Smooth muscle cell (in vitro differentiated cells): ENCODE results near the gene ADD3. TPM values are rescaled to one million over a fixed set of nuclear protein-coding genes. Genes with fewer than 3 reads are reported as not detected.

Experiments used
- DNase-seq: peaks from one replicate; lab custom pipeline; 2025; ENCODE audit not compliant: unreplicated experiment; lab: John Stamatoyannopoulos, UW
- H2AFZ ChIP-seq: fragments of 200-600 bp; sonication (generic); 2 replicates; pipeline ENCODE4 v1.6.0; 2016; ENCODE audit warnings: antibody characterized with exemption, low read depth, mild to moderate bottlenecking
- H3F3A ChIP-seq: fragments of 200-600 bp; sonication (generic); 2 replicates; pipeline ENCODE4 v1.6.0; 2017; ENCODE audit warnings: antibody characterized with exemption, low read depth
- H3K27ac ChIP-seq: fragments of 200-600 bp; sonication (generic); 2 replicates; pipeline ENCODE4 v1.5.1; 2016; ENCODE audit warnings: low read depth, mild to moderate bottlenecking
- H3K27me3 ChIP-seq: fragments of 200-600 bp; sonication (generic); 2 replicates; pipeline ENCODE4 v1.6.1; 2016; ENCODE audit warnings: low read depth, mild to moderate bottlenecking
- H3K36me3 ChIP-seq: fragments of 200-600 bp; sonication (generic); 2 replicates; pipeline ENCODE4 v1.5.1; 2016; ENCODE audit warnings: low read depth
- H3K4me1 ChIP-seq: fragments of 200-600 bp; sonication (generic); 2 replicates; pipeline ENCODE4 v1.5.1; 2016; ENCODE audit warnings: low read depth
- H3K4me2 ChIP-seq: fragments of 200-600 bp; sonication (generic); 2 replicates; pipeline ENCODE4 v1.6.0; 2016; ENCODE audit warnings: mild to moderate bottlenecking
- H3K4me3 ChIP-seq: fragments of 200-600 bp; sonication (generic); 2 replicates; pipeline ENCODE4 v1.5.1; 2016; ENCODE audit warnings: mild to moderate bottlenecking
- H3K79me2 ChIP-seq: fragments of 200-600 bp; sonication (generic); 2 replicates; pipeline ENCODE4 v1.6.0; 2016; ENCODE audit warnings: low read depth, mild to moderate bottlenecking
- H3K9ac ChIP-seq: fragments of 200-600 bp; sonication (generic); 2 replicates; pipeline ENCODE4 v1.6.0; 2016; ENCODE audit warnings: low read depth
- H3K9me3 ChIP-seq: fragments of 200-600 bp; sonication (generic); replicated peaks from 2 replicates; pipeline ENCODE4 v1.5.1; 2016; ENCODE audit warnings: low read depth
- H4K20me1 ChIP-seq: fragments of 200-600 bp; sonication (generic); 2 replicates; pipeline ENCODE4 v1.6.0; 2016; ENCODE audit warnings: low read depth
- CTCF ChIP-seq: fragments of 200-600 bp; sonication (generic); IDR thresholded peaks from 2 replicates; pipeline ENCODE4 v1.5.1; 2017; ENCODE audit warnings: borderline replicate concordance, mild to moderate bottlenecking, antibody characterized with exemption; ENCODE audit not compliant: insufficient read depth, poor library complexity, severe bottlenecking
- WGBS: methylation state at CpG from one replicate; pipeline ENCODE4 v1.1.7; 2016; ENCODE audit warnings: low lambda C conversion rate; 5-methylcytosine and 5-hydroxymethylcytosine counted together
- polyA plus RNA-seq: library from polyadenylated mRNA; unstranded; fragments of >200 nt; fragmentation: Nextera tagmentation; extraction: Ambion mirVana; gene quantifications from 2 replicates; pipeline ENCODE4 v1.2.1, GENCODE V29; 2016
- total RNA-seq: library from RNA; depleted of rRNA; stranded (reverse); fragments of >200 nt; gene quantifications from 2 replicates; pipeline ENCODE4 v1.2.3, GENCODE V29; 2014

ADD3 gene
- total and polyA plus RNA-seq, 2 experiments from 2014 or later, result 75.0 to 155 TPM

- Histone ChIP-seq H3K4me2 (no peak overlapping the region), H3K36me3 (no peaks in the 10 kb centered on the region), H3K9ac (no peak overlapping the region), H3K4me1 (peaks cover 9% of the 10 kb centered on the region), H3K27me3 (no peaks in the 10 kb centered on the region), H3F3A (peaks cover under 1% of the 10 kb centered on the region), H3K79me2 (peaks cover 74% of the 10 kb centered on the region), H3K9me3 (no peaks in the 10 kb centered on the region), H2AFZ (no peak overlapping the region), H3K27ac (no peak overlapping the region), H3K4me3 (no peak overlapping the region), H4K20me1 (peaks cover 71% of the 10 kb centered on the region)
- WGBS, result 94% methylated on average over 4 of the region's 4 CpGs
- DNase-seq, result no peak
- TF ChIP-seq CTCF, result no peak
Observed at GRCh38 chr10:110087682-110088081, 79.9 kb downstream of the ADD3 start.

- Histone ChIP-seq H3K4me2 (no peak overlapping the region), H4K20me1 (peaks cover 79% of the 10 kb centered on the region), H3K9ac (no peak overlapping the region), H3K27ac (no peak overlapping the region), H3K4me1 (peaks cover 8% of the 10 kb centered on the region), H3K9me3 (no peaks in the 10 kb centered on the region), H3K79me2 (peaks cover 78% of the 10 kb centered on the region), H3K4me3 (no peak overlapping the region), H2AFZ (no peak overlapping the region), H3K36me3 (no peaks in the 10 kb centered on the region), H3K27me3 (no peaks in the 10 kb centered on the region), H3F3A (no peaks in the 10 kb centered on the region)
- no peak for TF ChIP-seq CTCF
- 89% methylated on average over 4 of the region's 4 CpGs for WGBS
- DNase-seq, result no peak
Observed at GRCh38 chr10:110088367-110089104, 80.8 kb downstream of the ADD3 start.

- DNase-seq, result no peak
- Histone ChIP-seq H3K9ac (no peak overlapping the region), H3K27me3 (no peaks in the 10 kb centered on the region), H4K20me1 (peaks cover 92% of the 10 kb centered on the region), H2AFZ (no peak overlapping the region), H3K9me3 (no peaks in the 10 kb centered on the region), H3K27ac (no peak overlapping the region), H3K4me2 (no peak overlapping the region), H3F3A (no peaks in the 10 kb centered on the region), H3K4me1 (no peaks in the 10 kb centered on the region), H3K36me3 (no peaks in the 10 kb centered on the region), H3K4me3 (no peak overlapping the region), H3K79me2 (peaks cover 83% of the 10 kb centered on the region)
- 92% methylated on average over 2 of the region's 2 CpGs for WGBS
- TF ChIP-seq CTCF, result no peak
Observed at GRCh38 chr10:110091830-110092229, 84.0 kb downstream of the ADD3 start.

GRCh38 chr10:110093722-110094121, 85.9 kb downstream of the ADD3 start:
- peaks cover 91% of the 10 kb centered on the region for H4K20me1 ChIP-seq
- H3K9ac ChIP-seq, result no peak overlapping the region
- H3F3A ChIP-seq, result no peaks in the 10 kb centered on the region
- WGBS, result 95% methylated on average over 2 of the region's 2 CpGs
- no peaks in the 10 kb centered on the region for H3K9me3 ChIP-seq
- DNase-seq, result no peak
- no peaks in the 10 kb centered on the region for H3K4me1 ChIP-seq
- H3K4me3 ChIP-seq, result no peak overlapping the region
- no peak overlapping the region for H3K4me2 ChIP-seq
- no peaks in the 10 kb centered on the region for H3K27me3 ChIP-seq
- TF ChIP-seq CTCF, result no peak
- H3K36me3 ChIP-seq, result no peaks in the 10 kb centered on the region
- H3K79me2 ChIP-seq, result peaks cover 77% of the 10 kb centered on the region
- H3K27ac ChIP-seq, result no peak overlapping the region
- H2AFZ ChIP-seq, result no peak overlapping the region
